ENCODE data around the gene IREB2.

DNA sequence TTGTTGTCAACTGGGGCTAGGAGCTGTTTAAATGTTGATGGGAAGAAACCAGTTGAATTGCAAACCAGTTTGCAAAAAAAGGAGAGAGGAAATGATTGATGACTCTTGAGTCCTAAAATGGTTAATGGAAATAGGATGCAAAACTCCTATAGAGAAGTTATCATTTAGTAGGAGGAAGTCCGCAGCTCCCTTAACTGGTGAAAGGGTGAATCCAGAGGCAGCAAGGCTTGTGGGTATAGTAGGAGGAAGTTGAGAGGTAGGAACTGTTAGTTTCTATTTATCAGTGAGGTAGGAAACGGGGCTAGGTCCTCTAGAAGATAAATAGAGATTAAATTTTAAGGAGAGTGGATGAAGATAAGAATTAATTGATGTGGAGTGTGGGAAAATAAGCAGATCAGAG lies 15.4 kb downstream of the IREB2 start:
- TF ChIP-seq CTCF (IDR thresholded peaks at IDR 0.05; ENCODE audit: extremely low read depth in 1 of 2, insufficient read depth in 1 of 2, low read depth in 1 of 2, low read length in 2 of 2) (no peak), POLR2A (IDR thresholded peaks at IDR 0.05; ENCODE audit: low read depth, low read length) (no peak), POLR2AphosphoS5 (IDR thresholded peaks at IDR 0.05; ENCODE audit: insufficient read depth, low read depth, low read length) (no peak), MAX (IDR thresholded peaks at IDR 0.05; ENCODE audit: insufficient read depth, insufficient read length) (no peak), EZH2 (IDR thresholded peaks at IDR 0.05; ENCODE audit: borderline replicate concordance, low read depth, low read length, severe bottlenecking) (no peak), MYC (IDR thresholded peaks at IDR 0.05; ENCODE audit: low read depth, low read length) (no peak), JUN (IDR thresholded peaks at IDR 0.05; ENCODE audit: borderline replicate concordance, insufficient read depth, insufficient read length, low read depth) (no peak), GATA2 (IDR thresholded peaks at IDR 0.05; ENCODE audit: insufficient read depth, insufficient read length, low read depth, low read length) (no peak)

Data from endothelial cell of umbilical vein (primary cell).